ENCODE measurements around the gene LIMK2.

LIMK2 gene

DNA sequence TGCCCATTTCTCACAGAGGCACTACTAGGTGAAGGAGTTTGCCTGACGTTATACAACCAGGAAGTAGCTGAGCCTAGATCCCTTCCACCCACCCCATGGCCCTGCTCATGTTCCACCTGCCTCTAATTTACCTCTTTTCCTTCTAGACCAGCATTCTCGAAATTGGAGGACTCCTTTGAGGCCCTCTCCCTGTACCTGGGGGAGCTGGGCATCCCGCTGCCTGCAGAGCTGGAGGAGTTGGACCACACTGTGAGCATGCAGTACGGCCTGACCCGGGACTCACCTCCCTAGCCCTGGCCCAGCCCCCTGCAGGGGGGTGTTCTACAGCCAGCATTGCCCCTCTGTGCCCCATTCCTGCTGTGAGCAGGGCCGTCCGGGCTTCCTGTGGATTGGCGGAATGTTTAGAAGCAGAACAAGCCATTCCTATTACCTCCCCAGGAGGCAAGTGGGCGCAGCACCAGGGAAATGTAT lies 66.1 kb downstream of the LIMK2 start:
- H3K4me3 ChIP-seq (ENCODE audit: low read length): no peak overlapping the region
- no peak for DNase-seq (ENCODE audit: low read depth)
- TF ChIP-seq, protein P1, sequence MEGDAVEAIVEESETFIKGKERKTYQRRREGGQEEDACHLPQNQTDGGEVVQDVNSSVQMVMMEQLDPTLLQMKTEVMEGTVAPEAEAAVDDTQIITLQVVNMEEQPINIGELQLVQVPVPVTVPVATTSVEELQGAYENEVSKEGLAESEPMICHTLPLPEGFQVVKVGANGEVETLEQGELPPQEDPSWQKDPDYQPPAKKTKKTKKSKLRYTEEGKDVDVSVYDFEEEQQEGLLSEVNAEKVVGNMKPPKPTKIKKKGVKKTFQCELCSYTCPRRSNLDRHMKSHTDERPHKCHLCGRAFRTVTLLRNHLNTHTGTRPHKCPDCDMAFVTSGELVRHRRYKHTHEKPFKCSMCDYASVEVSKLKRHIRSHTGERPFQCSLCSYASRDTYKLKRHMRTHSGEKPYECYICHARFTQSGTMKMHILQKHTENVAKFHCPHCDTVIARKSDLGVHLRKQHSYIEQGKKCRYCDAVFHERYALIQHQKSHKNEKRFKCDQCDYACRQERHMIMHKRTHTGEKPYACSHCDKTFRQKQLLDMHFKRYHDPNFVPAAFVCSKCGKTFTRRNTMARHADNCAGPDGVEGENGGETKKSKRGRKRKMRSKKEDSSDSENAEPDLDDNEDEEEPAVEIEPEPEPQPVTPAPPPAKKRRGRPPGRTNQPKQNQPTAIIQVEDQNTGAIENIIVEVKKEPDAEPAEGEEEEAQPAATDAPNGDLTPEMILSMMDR (IDR thresholded peaks at IDR 0.05; ENCODE audit: insufficient read depth, low read depth, low read length, missing control alignments): no peak

DNA sequence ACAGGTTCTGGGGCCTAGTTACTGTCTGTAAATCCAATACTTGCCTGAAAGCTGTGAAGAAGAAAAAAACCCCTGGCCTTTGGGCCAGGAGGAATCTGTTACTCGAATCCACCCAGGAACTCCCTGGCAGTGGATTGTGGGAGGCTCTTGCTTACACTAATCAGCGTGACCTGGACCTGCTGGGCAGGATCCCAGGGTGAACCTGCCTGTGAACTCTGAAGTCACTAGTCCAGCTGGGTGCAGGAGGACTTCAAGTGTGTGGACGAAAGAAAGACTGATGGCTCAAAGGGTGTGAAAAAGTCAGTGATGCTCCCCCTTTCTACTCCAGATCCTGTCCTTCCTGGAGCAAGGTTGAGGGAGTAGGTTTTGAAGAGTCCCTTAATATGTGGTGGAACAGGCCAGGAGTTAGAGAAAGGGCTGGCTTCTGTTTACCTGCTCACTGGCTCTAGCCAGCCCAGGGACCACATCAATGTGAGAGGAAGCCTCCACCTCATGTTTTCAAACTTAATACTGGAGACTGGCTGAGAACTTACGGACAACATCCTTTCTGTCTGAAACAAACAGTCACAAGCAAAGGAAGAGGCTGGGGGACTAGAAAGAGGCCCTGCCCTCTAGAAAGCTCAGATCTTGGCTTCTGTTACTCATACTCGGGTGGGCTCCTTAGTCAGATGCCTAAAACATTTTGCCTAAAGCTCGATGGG lies 66.7 kb downstream of the LIMK2 start:
- TF ChIP-seq, protein P1 (IDR thresholded peaks at IDR 0.05; ENCODE audit: insufficient read depth, low read depth, low read length, missing control alignments): no peak
- DNase-seq (ENCODE audit: low read depth): no peak
- no peak overlapping the region for H3K4me3 ChIP-seq (ENCODE audit: low read length)

DNA sequence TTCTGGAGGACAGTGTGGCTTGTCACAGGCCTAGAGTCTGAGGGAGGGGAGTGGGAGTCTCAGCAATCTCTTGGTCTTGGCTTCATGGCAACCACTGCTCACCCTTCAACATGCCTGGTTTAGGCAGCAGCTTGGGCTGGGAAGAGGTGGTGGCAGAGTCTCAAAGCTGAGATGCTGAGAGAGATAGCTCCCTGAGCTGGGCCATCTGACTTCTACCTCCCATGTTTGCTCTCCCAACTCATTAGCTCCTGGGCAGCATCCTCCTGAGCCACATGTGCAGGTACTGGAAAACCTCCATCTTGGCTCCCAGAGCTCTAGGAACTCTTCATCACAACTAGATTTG lies 67.2 kb downstream of the LIMK2 start:
- H3K4me3 ChIP-seq (ENCODE audit: low read length): no peak overlapping the region
- no peak for DNase-seq (ENCODE audit: low read depth)
- TF ChIP-seq, protein P1 (IDR thresholded peaks at IDR 0.05; ENCODE audit: insufficient read depth, low read depth, low read length, missing control alignments): no peak

DNA sequence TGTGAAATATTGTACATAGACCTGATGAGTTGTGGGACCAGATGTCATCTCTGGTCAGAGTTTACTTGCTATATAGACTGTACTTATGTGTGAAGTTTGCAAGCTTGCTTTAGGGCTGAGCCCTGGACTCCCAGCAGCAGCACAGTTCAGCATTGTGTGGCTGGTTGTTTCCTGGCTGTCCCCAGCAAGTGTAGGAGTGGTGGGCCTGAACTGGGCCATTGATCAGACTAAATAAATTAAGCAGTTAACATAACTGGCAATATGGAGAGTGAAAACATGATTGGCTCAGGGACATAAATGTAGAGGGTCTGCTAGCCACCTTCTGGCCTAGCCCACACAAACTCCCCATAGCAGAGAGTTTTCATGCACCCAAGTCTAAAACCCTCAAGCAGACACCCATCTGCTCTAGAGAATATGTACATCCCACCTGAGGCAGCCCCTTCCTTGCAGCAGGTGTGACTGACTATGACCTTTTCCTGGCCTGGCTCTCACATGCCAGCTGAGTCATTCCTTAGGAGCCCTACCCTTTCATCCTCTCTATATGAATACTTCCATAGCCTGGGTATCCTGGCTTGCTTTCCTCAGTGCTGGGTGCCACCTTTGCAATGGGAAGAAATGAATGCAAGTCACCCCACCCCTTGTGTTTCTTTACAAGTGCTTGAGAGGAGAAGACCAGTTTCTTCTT lies 67.9 kb downstream of the LIMK2 start:
- H3K4me3 ChIP-seq (ENCODE audit: low read length): no peak overlapping the region
- TF ChIP-seq, protein P1 (IDR thresholded peaks at IDR 0.05; ENCODE audit: insufficient read depth, low read depth, low read length, missing control alignments): no peak
- peak; percentile 36 for DNase-seq (ENCODE audit: low read depth)

DNA sequence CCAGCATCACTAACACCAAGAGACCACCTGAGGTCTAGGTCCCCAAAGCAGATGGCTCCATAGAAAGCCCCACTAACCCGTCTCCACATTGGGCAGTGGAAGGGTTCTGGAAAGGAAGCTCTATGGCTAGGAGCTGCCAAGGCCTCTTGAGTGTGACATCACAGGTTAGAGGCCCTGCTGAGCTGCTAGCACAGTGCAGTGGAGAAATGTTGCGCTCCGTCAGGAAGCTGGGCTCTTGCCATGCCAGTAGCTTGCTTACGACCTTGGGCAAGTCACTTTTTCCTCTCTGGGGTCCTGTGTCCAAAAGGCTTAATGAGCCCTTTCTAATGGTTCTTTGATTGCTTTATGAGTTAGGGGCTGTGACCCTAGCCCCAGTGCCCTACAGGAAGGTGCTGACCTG lies 69.6 kb downstream of the LIMK2 start:
- no peak overlapping the region for H3K4me3 ChIP-seq (ENCODE audit: low read length)
- TF ChIP-seq, protein P1 (IDR thresholded peaks at IDR 0.05; ENCODE audit: insufficient read depth, low read depth, low read length, missing control alignments): no peak
- no peak for DNase-seq (ENCODE audit: low read depth)

DNA sequence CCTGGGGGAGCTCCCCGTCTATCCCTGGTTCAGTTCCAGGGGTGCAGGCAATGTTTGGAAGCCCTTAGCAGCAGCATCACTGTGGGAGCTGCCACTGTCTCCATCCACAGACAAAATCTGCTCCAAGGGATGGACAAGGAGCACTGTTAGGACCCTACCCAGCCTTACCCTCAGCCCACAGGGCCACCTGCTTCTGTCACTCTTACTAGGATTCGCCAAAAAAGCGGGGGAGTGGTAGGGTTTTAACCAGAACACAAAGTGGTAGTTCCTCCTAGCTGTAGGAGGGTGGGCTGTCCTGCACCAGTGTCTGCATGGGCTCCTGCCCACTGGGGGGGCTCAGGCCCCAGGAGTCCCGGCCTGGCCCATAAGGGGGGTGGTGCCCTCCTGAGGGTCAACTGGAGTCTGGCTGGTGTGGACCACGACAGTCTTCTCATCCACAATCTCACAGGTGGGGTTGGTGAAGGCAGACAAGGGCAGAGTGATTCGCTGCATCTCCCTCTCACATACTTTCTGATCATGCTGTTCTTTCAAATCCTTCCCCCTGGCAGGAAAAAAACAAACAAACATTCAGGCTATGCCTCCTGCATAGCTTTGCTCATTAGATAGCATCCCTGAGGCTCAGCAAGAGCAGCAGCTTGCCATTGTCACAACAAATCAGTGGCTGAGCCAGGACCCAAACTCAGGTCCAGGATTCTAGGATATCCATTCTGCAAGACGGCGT lies 70.8 kb downstream of the LIMK2 start:
- DNase-seq (ENCODE audit: low read depth): no peak
- no peak overlapping the region for H3K4me3 ChIP-seq (ENCODE audit: low read length)
- TF ChIP-seq, protein P1 (IDR thresholded peaks at IDR 0.05; ENCODE audit: insufficient read depth, low read depth, low read length, missing control alignments): no peak
